HepG2 (cell line): ENCODE results near the gene MIER1.

ENCODE experiments used
- GABPA ChIP-seq, 2 experiments: IDR thresholded peaks; 2 replicates each; pipeline ENCODE4 v1.6.1; 2011 to 2016; ENCODE audit warnings: low read depth in 2 of 2, low read length in 1 of 2, missing biosample characterization in 1 of 2, missing genetic modification characterization in 1 of 2
- ZFP36 ChIP-seq: fragments of 150-350 bp; IDR thresholded peaks from 2 replicates; pipeline ENCODE4 v1.6.1; 2018; ENCODE audit warnings: borderline replicate concordance, low read length, low read depth; ENCODE audit not compliant: partially characterized antibody
- ZFX ChIP-seq: sonication (generic); formaldehyde crosslinking; IDR thresholded peaks from 2 replicates; pipeline ENCODE4 v1.4.0; 2020; ENCODE audit warnings: mild to moderate bottlenecking, low read depth, missing genetic modification reagents, moderate library complexity
- ZNF558 ChIP-seq: sonication (generic); formaldehyde crosslinking; IDR thresholded peaks from 2 replicates; pipeline ENCODE4 v1.9.0; 2022; ENCODE audit warnings: mild to moderate bottlenecking, missing genetic modification reagents, borderline replicate concordance

DNA sequence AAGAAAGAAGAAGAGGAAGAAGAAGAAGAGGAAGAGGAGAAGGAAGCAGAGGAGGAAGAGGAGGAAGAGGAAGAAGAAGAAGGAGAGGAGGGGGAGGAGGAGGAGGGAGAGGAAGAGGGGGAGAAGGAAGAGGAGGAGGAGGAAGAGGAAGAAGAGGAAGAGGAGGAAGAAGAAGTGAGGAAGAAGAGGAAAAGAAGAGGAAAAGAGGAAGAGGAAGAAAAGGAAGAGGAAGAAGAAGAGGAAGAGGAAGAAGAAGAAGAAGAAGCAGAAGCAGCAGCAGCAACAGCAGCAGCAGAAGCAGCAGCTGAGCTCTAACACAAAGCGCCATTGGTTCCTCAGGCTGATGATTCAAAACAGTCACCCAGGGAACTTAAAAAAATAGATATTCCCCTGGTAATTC, 34.2 kb upstream of the MIER1 start:
- TF ChIP-seq GABPA (IDR thresholded peaks at IDR 0.05; ENCODE audit: low read depth, low read length) (no peak), GABPA (CRISPR knock-in tag; IDR thresholded peaks at IDR 0.05; ENCODE audit: low read depth) (no peak), ZNF558 (CRISPR knock-in tag) (no peak), ZFX (CRISPR knock-in tag) (no peak), ZFP36 (no peak)
